Measurements from ENCODE around the gene HOXD8.

DNA sequence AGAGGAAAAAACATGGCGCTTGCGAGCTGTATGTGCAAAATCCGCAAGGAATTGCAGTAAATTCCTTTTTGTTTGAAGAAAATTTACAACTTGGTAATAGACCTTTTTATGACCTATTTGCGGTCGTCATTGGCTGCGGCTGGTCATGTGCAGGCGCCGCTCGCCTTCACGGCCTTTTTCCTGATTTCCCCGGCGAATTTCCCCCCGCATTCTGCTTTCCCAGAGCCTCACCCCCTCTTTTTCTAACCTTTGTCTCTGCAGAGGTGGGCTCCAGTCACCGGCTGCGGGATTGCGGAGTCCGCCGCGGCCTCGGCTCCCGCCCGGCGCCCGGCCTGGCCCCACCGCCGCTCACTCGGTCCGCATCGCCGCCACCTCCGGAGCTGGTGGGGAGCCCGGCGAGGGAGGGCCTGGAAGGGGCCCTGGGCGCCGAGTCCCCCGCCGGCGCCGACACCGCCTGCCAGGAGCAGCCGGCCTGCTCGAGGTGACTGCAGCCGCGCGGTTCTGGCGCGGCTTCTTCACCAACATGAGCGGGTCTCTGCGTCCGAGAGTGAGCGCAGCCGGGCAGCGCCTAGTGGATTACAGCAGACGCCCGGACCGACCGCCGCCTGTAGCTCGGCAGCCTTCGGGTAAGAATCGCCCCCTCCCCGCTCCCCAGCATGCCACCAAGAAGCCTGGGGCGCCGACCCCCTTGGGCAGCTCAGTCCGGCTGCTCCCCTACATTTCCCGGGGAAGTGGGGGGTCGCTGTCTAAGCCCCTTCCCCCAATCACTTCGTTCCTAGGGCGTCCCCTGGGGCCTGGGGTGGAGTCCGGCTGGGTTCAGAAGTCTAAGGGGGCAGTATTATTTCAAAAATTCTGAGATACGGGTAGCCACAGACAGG is 7.1 kb downstream of the HOXD8 start:
- TF ChIP-seq, protein P1, sequence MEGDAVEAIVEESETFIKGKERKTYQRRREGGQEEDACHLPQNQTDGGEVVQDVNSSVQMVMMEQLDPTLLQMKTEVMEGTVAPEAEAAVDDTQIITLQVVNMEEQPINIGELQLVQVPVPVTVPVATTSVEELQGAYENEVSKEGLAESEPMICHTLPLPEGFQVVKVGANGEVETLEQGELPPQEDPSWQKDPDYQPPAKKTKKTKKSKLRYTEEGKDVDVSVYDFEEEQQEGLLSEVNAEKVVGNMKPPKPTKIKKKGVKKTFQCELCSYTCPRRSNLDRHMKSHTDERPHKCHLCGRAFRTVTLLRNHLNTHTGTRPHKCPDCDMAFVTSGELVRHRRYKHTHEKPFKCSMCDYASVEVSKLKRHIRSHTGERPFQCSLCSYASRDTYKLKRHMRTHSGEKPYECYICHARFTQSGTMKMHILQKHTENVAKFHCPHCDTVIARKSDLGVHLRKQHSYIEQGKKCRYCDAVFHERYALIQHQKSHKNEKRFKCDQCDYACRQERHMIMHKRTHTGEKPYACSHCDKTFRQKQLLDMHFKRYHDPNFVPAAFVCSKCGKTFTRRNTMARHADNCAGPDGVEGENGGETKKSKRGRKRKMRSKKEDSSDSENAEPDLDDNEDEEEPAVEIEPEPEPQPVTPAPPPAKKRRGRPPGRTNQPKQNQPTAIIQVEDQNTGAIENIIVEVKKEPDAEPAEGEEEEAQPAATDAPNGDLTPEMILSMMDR (IDR thresholded peaks at IDR 0.05) = no peak
- TF ChIP-seq POLR2AphosphoS5 (IDR thresholded peaks at IDR 0.05; ENCODE audit: low read depth, low read length) = no peak
